Measurements from ENCODE around the gene CXADR.

DNA sequence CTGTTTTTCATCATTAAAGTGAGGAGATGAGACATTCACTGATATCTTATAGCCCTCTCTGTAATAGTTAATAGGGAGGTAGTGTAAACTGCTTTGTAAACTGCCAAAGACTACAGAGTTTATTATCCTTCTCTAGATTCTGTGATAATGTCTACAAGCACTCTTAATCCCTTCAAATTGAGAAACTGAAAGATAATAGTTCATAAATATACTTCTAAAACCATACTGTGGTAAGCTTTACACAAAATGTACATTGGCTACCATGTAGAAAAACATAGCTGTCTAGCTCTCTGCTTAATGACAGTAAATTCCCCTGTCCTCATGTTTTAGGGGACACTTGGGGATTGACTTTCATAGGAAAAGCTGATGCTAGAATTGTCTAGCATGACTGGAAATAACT, 39.6 kb downstream of the CXADR start:
- TF ChIP-seq, protein P1, sequence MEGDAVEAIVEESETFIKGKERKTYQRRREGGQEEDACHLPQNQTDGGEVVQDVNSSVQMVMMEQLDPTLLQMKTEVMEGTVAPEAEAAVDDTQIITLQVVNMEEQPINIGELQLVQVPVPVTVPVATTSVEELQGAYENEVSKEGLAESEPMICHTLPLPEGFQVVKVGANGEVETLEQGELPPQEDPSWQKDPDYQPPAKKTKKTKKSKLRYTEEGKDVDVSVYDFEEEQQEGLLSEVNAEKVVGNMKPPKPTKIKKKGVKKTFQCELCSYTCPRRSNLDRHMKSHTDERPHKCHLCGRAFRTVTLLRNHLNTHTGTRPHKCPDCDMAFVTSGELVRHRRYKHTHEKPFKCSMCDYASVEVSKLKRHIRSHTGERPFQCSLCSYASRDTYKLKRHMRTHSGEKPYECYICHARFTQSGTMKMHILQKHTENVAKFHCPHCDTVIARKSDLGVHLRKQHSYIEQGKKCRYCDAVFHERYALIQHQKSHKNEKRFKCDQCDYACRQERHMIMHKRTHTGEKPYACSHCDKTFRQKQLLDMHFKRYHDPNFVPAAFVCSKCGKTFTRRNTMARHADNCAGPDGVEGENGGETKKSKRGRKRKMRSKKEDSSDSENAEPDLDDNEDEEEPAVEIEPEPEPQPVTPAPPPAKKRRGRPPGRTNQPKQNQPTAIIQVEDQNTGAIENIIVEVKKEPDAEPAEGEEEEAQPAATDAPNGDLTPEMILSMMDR (IDR thresholded peaks at IDR 0.05), result no peak
- TF ChIP-seq POLR2A (IDR thresholded peaks at IDR 0.05), result no peak
